Astrocyte (in vitro differentiated cells and primary cell): Measurements from ENCODE around the gene RTN4IP1. TPM values are rescaled to one million over a fixed set of nuclear protein-coding genes. Genes with fewer than 3 reads are reported as not detected.

ENCODE experiments used
- DNase-seq: peaks from one replicate; pipeline ENCODE4 v3.0.0-alpha.2; 2010; ENCODE audit warnings: low read depth
- FAIRE-seq: peaks from 2 replicates; lab custom pipeline; 2011; peaks lifted over from hg19 to GRCh38; lab: Jason Lieb, UNC
- H2AFZ ChIP-seq: 2 replicates; pipeline ENCODE4 v1.6.0; 2012; ENCODE audit warnings: low read depth, low read length, inconsistent platforms
- H3K27ac ChIP-seq: 2 replicates; pipeline ENCODE4 v1.5.1; 2011; ENCODE audit warnings: low read depth, low read length, inconsistent platforms
- H3K27me3 ChIP-seq: 2 replicates; pipeline ENCODE4 v1.6.0; 2011; ENCODE audit warnings: low read length, inconsistent platforms; ENCODE audit not compliant: insufficient read depth
- H3K36me3 ChIP-seq: 2 replicates; pipeline ENCODE4 v1.5.1; 2011; ENCODE audit warnings: low read length, inconsistent platforms; ENCODE audit not compliant: insufficient read depth
- H3K4me1 ChIP-seq: 2 replicates; pipeline ENCODE4 v1.5.1; 2011; ENCODE audit warnings: low read length, inconsistent platforms; ENCODE audit not compliant: insufficient read depth
- H3K4me2 ChIP-seq: 2 replicates; pipeline ENCODE4 v1.6.0; 2012; ENCODE audit warnings: low read length, inconsistent platforms
- H3K4me3 ChIP-seq: 2 replicates; pipeline ENCODE4 v1.5.1; 2011; ENCODE audit warnings: low read depth, mild to moderate bottlenecking, low read length, inconsistent platforms; ENCODE audit not compliant: insufficient read depth
- H3K79me2 ChIP-seq: 2 replicates; pipeline ENCODE4 v1.6.0; 2012; ENCODE audit warnings: mild to moderate bottlenecking, low read length, inconsistent platforms; ENCODE audit not compliant: insufficient read depth
- H3K9ac ChIP-seq: 2 replicates; pipeline ENCODE4 v1.6.0; 2012; ENCODE audit warnings: mild to moderate bottlenecking, low read length, inconsistent platforms
- H3K9me3 ChIP-seq: 2 replicates; pipeline ENCODE4 v1.5.1; 2012; ENCODE audit warnings: low read depth, mild to moderate bottlenecking, low read length, inconsistent platforms; ENCODE audit not compliant: insufficient read depth
- H4K20me1 ChIP-seq: 2 replicates; pipeline ENCODE4 v1.6.0; 2012; ENCODE audit warnings: low read length, inconsistent platforms; ENCODE audit not compliant: insufficient read depth
- H3K27ac Mint-ChIP-seq: one replicate; pipeline ENCODE4 v1.8.0; 2021; ENCODE audit warnings: mild to moderate bottlenecking, mixed read lengths; ENCODE audit not compliant: unreplicated experiment
- H3K27me3 Mint-ChIP-seq: one replicate; pipeline ENCODE4 v1.8.0; 2021; ENCODE audit warnings: low read depth, mixed read lengths; ENCODE audit not compliant: unreplicated experiment
- H3K36me3 Mint-ChIP-seq: one replicate; pipeline ENCODE4 v1.8.0; 2021; ENCODE audit warnings: low read depth, mixed read lengths; ENCODE audit not compliant: unreplicated experiment
- H3K4me1 Mint-ChIP-seq: one replicate; pipeline ENCODE4 v1.8.0; 2021; ENCODE audit warnings: low read depth, mixed read lengths; ENCODE audit not compliant: unreplicated experiment
- H3K4me3 Mint-ChIP-seq: one replicate; pipeline ENCODE4 v1.8.0; 2021; ENCODE audit warnings: mild to moderate bottlenecking, moderate library complexity, mixed read lengths; ENCODE audit not compliant: unreplicated experiment
- H3K9me3 Mint-ChIP-seq: one replicate; pipeline ENCODE4 v1.8.0; 2021; ENCODE audit warnings: mild to moderate bottlenecking, mixed read lengths; ENCODE audit not compliant: unreplicated experiment
- CTCF ChIP-seq: IDR thresholded peaks from 2 replicates; pipeline ENCODE4 v1.5.1; 2011; ENCODE audit warnings: low read depth, mild to moderate bottlenecking, inconsistent platforms, low read length, moderate library complexity; ENCODE audit not compliant: insufficient read depth
- EZH2 ChIP-seq: IDR thresholded peaks from 2 replicates; pipeline ENCODE4 v1.6.1; 2012; ENCODE audit warnings: mild to moderate bottlenecking, low read length, inconsistent platforms; ENCODE audit not compliant: insufficient read depth
- total RNA-seq: library from RNA; stranded (reverse); gene quantifications from 2 replicates; pipeline ENCODE4 v1.2.1, GENCODE V29; 2021

The RTN4IP1 gene
- total RNA-seq, 1 donor from 2014 or later: 5.3 TPM

- H3K4me2 ChIP-seq: no peak overlapping the region
These were observed 94.3 kb downstream of the RTN4IP1 start for GRCh38 chr6:106535012-106535411.

DNA sequence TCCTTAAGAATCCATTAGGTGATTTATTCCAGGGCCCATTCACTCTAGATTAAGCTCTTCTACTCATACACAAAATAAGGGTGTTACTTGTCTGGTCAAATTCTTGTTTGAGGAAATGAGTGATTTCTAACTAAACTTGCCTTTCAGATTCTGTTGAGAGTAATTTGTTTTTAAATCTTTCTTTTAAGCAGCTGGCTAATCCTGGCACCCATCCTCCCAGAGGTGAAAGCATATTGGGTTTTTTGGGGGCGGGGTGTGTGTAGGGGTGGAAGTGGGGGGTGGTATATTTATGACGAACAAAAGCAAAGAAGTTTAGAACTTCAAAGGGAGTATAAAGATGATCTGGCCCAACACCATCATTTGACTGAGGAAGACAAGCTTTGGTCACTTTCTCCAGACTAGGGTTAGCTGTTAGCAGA, 94.7 kb downstream of the RTN4IP1 start:
- no peaks in the 10 kb centered on the region for H3K27me3 ChIP-seq
- FAIRE-seq (no peak), DNase-seq (no peak)
- no peaks in the 10 kb centered on the region for H3K9me3 ChIP-seq
- no peak overlapping the region for H2AFZ ChIP-seq
- Mint-ChIP-seq H3K27ac (no peak overlapping the region), H3K9me3 (no peaks in the 10 kb centered on the region), H3K4me3 (no peak overlapping the region), H3K27me3 (no peaks in the 10 kb centered on the region), H3K4me1 (peaks cover 11% of the 10 kb centered on the region), H3K36me3 (no peaks in the 10 kb centered on the region)
- H3K27ac ChIP-seq: no peak overlapping the region
- TF ChIP-seq EZH2 (no peak), CTCF (no peak)
- H3K79me2 ChIP-seq: no peaks in the 10 kb centered on the region
- no peaks in the 10 kb centered on the region for H4K20me1 ChIP-seq
- H3K4me1 ChIP-seq: peaks cover 4% of the 10 kb centered on the region
- no peak overlapping the region for H3K4me3 ChIP-seq
- no peak overlapping the region for H3K9ac ChIP-seq
- H3K36me3 ChIP-seq: no peaks in the 10 kb centered on the region
- no peak overlapping the region for H3K4me2 ChIP-seq

More at GRCh38 chr6:106535012-106535411, 94.3 kb downstream of the RTN4IP1 start:
- Mint-ChIP-seq H3K27ac (no peak overlapping the region), H3K9me3 (no peaks in the 10 kb centered on the region), H3K4me1 (peaks cover 10% of the 10 kb centered on the region), H3K4me3 (no peak overlapping the region), H3K36me3 (no peaks in the 10 kb centered on the region), H3K27me3 (no peaks in the 10 kb centered on the region)
- Histone ChIP-seq H2AFZ (no peak overlapping the region), H3K36me3 (no peaks in the 10 kb centered on the region), H3K4me3 (no peak overlapping the region), H3K9ac (no peak overlapping the region), H3K4me1 (peaks cover 2% of the 10 kb centered on the region), H4K20me1 (no peaks in the 10 kb centered on the region), H3K27ac (no peak overlapping the region), H3K9me3 (no peaks in the 10 kb centered on the region), H3K79me2 (no peaks in the 10 kb centered on the region), H3K27me3 (no peaks in the 10 kb centered on the region)
- TF ChIP-seq CTCF: no peak
- TF ChIP-seq EZH2: no peak
- DNase-seq (no peak), FAIRE-seq (no peak)

DNA sequence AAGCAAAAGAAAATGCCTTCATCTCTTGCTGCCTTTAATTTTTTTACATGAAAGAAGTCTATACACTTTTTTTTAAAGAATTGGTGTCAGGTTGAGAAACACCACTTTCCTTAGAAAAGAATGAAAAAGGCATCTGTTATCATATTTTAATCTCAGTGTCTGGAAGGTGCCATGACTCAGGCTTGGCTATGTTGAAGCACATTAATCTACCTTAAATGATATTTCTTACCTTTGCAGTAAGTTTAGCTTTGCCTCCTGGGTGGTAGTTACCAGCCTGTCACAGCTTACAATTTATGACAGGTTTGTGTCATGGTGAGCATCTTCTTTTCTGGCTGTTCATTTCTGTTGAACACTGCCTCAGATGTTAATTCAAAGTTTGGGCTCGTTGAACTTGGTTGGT, 95.3 kb downstream of the RTN4IP1 start:
- Histone ChIP-seq H3K27ac (no peak overlapping the region), H3K9me3 (no peaks in the 10 kb centered on the region), H3K4me2 (no peak overlapping the region), H3K9ac (no peak overlapping the region), H3K79me2 (no peaks in the 10 kb centered on the region), H2AFZ (no peak overlapping the region), H3K36me3 (no peaks in the 10 kb centered on the region), H3K4me3 (no peak overlapping the region), H3K27me3 (no peaks in the 10 kb centered on the region), H4K20me1 (no peaks in the 10 kb centered on the region), H3K4me1 (peaks cover 4% of the 10 kb centered on the region)
- peaks cover 11% of the 10 kb centered on the region for H3K4me1 Mint-ChIP-seq
- FAIRE-seq (no peak), DNase-seq (no peak)
- no peak overlapping the region for H3K4me3 Mint-ChIP-seq
- TF ChIP-seq CTCF (no peak), EZH2 (no peak)
- H3K27me3 Mint-ChIP-seq: no peaks in the 10 kb centered on the region
- H3K9me3 Mint-ChIP-seq: no peaks in the 10 kb centered on the region
- H3K36me3 Mint-ChIP-seq: no peaks in the 10 kb centered on the region
- no peak overlapping the region for H3K27ac Mint-ChIP-seq
